Thoracic aorta (tissue), 2 donors: ENCODE measurements around the gene NFX1. TPM values are rescaled to one million over a fixed set of nuclear protein-coding genes. Genes with fewer than 3 reads are reported as not detected.

Experiments used
- ATAC-seq: fragments of 150-250 bp; one replicate; pipeline ENCODE4 v1.8.0; 2017; ENCODE audit warnings: low read depth; ENCODE audit not compliant: insufficient number of reproducible peaks, low FRiP score
- DNase-seq: peaks from one replicate; pipeline ENCODE4 v3.0.0-alpha.2; 2020; ENCODE audit warnings: low spot score
- H3K27ac ChIP-seq, 2 donors: fragments of 200-600 bp; sonication (generic); 1 replicate in 1 of 2; 2 replicates in 1 of 2; pipeline ENCODE4 v1.5.1; 2016; ENCODE audit warnings: mild to moderate bottlenecking in 2 of 2, moderate library complexity in 2 of 2
- H3K27me3 ChIP-seq: fragments of 200-600 bp; sonication (generic); replicated peaks from 2 replicates; pipeline ENCODE4 v1.6.0; 2016; ENCODE audit warnings: mild to moderate bottlenecking; ENCODE audit not compliant: insufficient read depth
- H3K36me3 ChIP-seq: fragments of 200-600 bp; sonication (generic); one replicate; pipeline ENCODE4 v1.5.1; 2016
- H3K4me1 ChIP-seq, 2 donors: fragments of 200-600 bp; sonication (generic); 1 replicate in 1 of 2; 2 replicates in 1 of 2; pipeline versions ENCODE4 v1.5.1 to v1.6.0; 2016; ENCODE audit warnings: low read depth in 2 of 2, mild to moderate bottlenecking in 1 of 2; ENCODE audit not compliant: control insufficient read depth in 1 of 2
- H3K4me3 ChIP-seq: fragments of 200-600 bp; sonication (generic); 2 replicates; pipeline ENCODE4 v1.5.1; 2016; ENCODE audit warnings: mild to moderate bottlenecking
- H3K9me3 ChIP-seq: fragments of 200-600 bp; sonication (generic); 2 replicates; pipeline ENCODE4 v1.5.1; 2016
- total RNA-seq, 2 donors: library from RNA; depleted of rRNA; stranded (reverse); fragments of >200 nt; gene quantifications; one replicate each; pipeline versions ENCODE4 v1.1.0 to v1.2.3, GENCODE V29; 2016
- TF ChIP-seq, protein P1 (sequence below): fragments of 200-600 bp; sonication (generic); IDR thresholded peaks from one replicate; pipeline ENCODE4 v1.5.1; 2019; ENCODE audit warnings: antibody characterized with exemption

Gene NFX1
- total RNA-seq, 2 donors from 2014 or later = 22.5 to 39.7 TPM

DNA sequence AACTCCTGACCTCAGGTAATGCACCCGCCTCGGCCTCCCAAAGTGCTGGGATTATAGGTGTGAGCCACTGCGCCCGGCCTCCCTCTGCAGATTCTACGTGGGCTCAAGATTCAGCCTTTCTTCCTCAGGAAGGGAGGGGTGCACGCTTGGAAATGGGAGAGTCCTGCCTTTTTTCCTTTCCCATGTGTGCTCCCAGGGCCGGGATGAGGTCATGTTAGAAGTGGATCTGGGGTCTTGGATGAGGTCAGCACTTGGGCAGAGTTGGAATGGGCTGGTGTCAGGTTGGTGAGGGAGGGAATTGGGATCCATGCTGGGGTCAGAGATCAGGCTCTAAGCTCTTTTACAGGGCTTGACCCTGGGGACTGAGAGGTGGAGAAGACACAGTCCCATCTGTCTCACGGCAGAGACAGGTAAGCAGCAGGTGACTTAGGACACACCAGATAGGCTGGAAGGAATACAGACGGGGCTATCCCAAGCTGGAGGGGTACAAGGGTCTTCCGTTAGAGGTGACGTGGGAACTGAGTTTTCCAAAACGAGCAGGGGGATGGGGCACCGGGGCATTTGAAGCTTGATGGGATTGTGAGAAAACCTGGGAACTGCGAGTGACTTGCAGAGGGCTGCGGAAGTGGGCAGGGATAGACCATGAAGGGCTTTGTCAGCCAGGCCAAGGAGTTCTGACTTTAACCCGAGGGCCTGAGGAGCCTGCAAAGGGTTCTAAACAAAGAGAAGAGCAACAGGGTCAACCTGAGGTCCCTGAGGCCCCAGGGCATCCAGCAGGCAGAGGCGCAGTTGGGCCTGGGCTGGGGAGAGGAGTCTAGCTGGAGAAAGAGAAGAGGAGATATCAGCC, 113.8 kb downstream of the NFX1 start:
- DNase-seq (no peak), ATAC-seq (no peak)
- TF ChIP-seq, protein P1, sequence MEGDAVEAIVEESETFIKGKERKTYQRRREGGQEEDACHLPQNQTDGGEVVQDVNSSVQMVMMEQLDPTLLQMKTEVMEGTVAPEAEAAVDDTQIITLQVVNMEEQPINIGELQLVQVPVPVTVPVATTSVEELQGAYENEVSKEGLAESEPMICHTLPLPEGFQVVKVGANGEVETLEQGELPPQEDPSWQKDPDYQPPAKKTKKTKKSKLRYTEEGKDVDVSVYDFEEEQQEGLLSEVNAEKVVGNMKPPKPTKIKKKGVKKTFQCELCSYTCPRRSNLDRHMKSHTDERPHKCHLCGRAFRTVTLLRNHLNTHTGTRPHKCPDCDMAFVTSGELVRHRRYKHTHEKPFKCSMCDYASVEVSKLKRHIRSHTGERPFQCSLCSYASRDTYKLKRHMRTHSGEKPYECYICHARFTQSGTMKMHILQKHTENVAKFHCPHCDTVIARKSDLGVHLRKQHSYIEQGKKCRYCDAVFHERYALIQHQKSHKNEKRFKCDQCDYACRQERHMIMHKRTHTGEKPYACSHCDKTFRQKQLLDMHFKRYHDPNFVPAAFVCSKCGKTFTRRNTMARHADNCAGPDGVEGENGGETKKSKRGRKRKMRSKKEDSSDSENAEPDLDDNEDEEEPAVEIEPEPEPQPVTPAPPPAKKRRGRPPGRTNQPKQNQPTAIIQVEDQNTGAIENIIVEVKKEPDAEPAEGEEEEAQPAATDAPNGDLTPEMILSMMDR = no peak
- H3K9me3 ChIP-seq = no peaks in the 10 kb centered on the region
- no peaks in the 10 kb centered on the region for H3K36me3 ChIP-seq
- peaks cover 4 to 17% of the 10 kb centered on the region in 2 donors for H3K4me1 ChIP-seq
- no peak overlapping the region for H3K27ac ChIP-seq
- no peaks in the 10 kb centered on the region for H3K27me3 ChIP-seq
- H3K4me3 ChIP-seq = no peak overlapping the region

DNA sequence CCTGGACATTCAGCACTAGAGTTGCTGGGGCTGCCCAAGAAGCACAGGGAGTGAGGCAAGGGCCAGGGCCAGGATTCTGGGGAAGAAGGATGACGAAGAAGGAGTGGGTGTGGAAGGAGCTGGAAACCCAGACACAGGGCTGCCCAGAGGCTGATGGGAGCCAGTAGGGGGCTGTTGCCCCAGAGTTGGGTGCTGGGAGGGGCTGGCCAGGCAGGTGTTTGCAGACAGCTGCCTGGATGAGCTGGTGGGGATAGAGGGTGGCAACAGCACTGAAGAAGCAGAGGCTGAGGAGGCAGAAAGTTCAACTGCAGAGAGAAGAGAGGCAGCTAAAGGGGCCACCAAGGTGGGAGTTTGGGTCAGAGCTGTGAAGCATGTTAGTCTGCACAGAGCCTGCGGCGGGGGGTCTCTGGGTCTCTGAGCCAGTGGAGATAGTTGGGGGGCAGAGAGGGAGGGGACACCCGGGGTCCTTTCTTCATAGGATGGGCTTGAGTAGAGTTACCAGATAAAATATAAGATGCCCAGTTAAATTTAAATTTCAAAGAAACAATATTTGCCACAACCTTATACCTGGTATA, 114.6 kb downstream of the NFX1 start:
- ATAC-seq = no peak
- no peak for DNase-seq
- no peaks in the 10 kb centered on the region for H3K27me3 ChIP-seq
- peaks cover 4 to 17% of the 10 kb centered on the region in 2 donors for H3K4me1 ChIP-seq
- H3K4me3 ChIP-seq = no peak overlapping the region
- TF ChIP-seq, protein P1 = no peak
- no peaks in the 10 kb centered on the region for H3K36me3 ChIP-seq
- H3K27ac ChIP-seq = no peak overlapping the region
- no peaks in the 10 kb centered on the region for H3K9me3 ChIP-seq

DNA sequence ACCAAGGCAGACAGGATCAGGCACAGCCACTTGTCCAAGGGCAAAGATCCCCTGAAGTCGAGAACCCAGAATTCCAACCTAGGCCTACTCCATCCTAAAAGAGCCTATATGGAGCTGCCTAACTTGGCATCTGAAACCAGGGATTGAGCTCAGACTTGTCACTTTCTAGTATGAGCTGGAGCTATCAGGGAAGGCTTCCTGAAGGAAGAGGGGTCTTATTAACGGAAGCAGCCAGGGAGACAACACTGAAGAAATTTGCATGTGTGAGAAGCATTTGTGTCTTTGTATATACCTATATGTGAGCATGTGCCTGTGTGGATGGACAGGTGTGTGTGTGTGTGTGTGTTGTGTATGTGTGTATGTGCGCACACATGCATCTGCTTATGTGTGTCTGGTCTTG, 116.7 kb downstream of the NFX1 start:
- Histone ChIP-seq H3K27me3 (no peaks in the 10 kb centered on the region), H3K4me3 (no peak overlapping the region), H3K27ac (no peak overlapping the region), H3K9me3 (no peaks in the 10 kb centered on the region), H3K4me1 (peaks cover 4 to 13% of the 10 kb centered on the region in 2 donors), H3K36me3 (no peaks in the 10 kb centered on the region)
- no peak for DNase-seq
- ATAC-seq = no peak
- TF ChIP-seq, protein P1 = no peak

DNA sequence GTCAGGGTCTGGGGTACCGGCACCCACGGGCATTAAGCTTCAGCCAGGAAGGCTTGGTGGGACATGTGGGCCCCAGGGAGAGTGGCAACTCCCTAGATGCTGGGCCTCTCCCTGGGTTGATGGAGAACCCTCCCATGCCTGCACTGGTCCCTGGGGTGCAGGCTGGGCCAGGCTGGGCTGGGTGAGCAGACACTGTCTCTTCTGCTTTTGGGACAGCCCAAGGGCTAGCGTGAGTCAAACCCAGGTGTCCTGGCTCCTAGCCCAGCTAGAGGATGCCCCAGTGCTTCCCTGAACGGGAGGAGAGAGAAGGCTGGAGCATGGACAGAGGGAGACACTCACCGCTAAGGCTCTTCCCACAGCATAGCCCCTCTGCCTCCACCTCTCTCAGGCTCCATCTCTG, 117.8 kb downstream of the NFX1 start:
- no peak overlapping the region for H3K4me3 ChIP-seq
- no peak overlapping the region for H3K27ac ChIP-seq
- H3K9me3 ChIP-seq = no peaks in the 10 kb centered on the region
- TF ChIP-seq, protein P1 = no peak
- H3K36me3 ChIP-seq = no peaks in the 10 kb centered on the region
- H3K27me3 ChIP-seq = no peaks in the 10 kb centered on the region
- peaks cover 0 to 3% of the 10 kb centered on the region in 2 donors for H3K4me1 ChIP-seq
- no peak for DNase-seq
- no peak for ATAC-seq

DNA sequence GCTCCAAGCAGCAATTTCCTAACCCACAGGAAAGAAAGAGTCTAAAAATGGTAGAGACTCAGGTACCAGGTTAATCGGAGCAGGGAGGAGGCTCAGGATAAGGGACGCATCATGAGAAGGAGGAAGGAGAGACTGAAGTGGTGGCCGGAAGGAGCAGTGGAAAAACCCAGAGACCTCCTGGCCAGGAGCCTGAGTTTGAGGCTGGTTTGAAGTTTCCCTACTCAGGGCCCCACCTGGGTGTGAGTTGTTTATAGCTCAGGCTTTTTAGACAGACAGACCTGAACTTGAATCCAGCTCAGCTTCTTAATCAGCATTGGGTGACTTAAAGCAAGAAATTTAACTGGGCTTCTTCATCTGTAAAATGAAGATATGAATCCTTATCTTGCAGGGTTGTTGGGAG, 124.0 kb downstream of the NFX1 start:
- H3K27ac ChIP-seq = no peak overlapping the region
- H3K9me3 ChIP-seq = no peaks in the 10 kb centered on the region
- TF ChIP-seq, protein P1 = no peak
- H3K4me1 ChIP-seq = peaks cover 0 to 7% of the 10 kb centered on the region in 2 donors
- no peaks in the 10 kb centered on the region for H3K36me3 ChIP-seq
- DNase-seq = no peak
- no peaks in the 10 kb centered on the region for H3K27me3 ChIP-seq
- H3K4me3 ChIP-seq = no peak overlapping the region
- ATAC-seq = no peak
